Adrenal gland (tissue), 12 donors: ENCODE results near the gene KCNAB2. TPM values are rescaled to one million over a fixed set of nuclear protein-coding genes. Genes with fewer than 3 reads are reported as not detected.

Experiments used
- DNase-seq, 7 donors: peaks; one replicate each; pipeline ENCODE4 v3.0.0-alpha.2; 2019 to 2020
- H3K27ac ChIP-seq, 5 donors: fragments of 200-600 bp; sonication (generic) in 4 of 5; 1 replicate in 3 of 5; 2 replicates in 2 of 5; pipeline versions ENCODE4 v1.5.1 to v1.8.0; 2016 to 2020; ENCODE audit warnings: mild to moderate bottlenecking in 1 of 5
- H3K27me3 ChIP-seq: fragments of 200-600 bp; 2 replicates; pipeline ENCODE4 v1.8.0; 2021
- H3K36me3 ChIP-seq, 2 donors: fragments of 200-600 bp; replicated peaks in 1 of 2; 1 replicate in 1 of 2; 2 replicates in 1 of 2; pipeline versions ENCODE4 v1.5.1 to v1.8.0; 2018 to 2022
- H3K4me1 ChIP-seq, 2 donors: fragments of 200-600 bp; replicated peaks in 1 of 2; 1 replicate in 1 of 2; 2 replicates in 1 of 2; pipeline versions ENCODE4 v1.5.1 to v1.8.0; 2018 to 2021
- H3K4me3 ChIP-seq, 4 donors: fragments of 200-600 bp; sonication (generic) in 3 of 4; one replicate each; pipeline ENCODE4 v1.5.1; 2016 to 2018
- H3K9me3 ChIP-seq, 3 donors: fragments of 200-600 bp; sonication (generic) in 1 of 3; replicated peaks in 1 of 3; 1 replicate in 2 of 3; 2 replicates in 1 of 3; pipeline versions ENCODE4 v1.5.1 to v1.8.0; 2016 to 2021
- POLR2A ChIP-seq, 2 donors: fragments of 450-650 bp; IDR thresholded peaks; one replicate each; pipeline ENCODE4 v1.6.1; 2017; ENCODE audit warnings: antibody characterized with exemption in 2 of 2, mild to moderate bottlenecking in 2 of 2, moderate library complexity in 1 of 2
- WGBS, 4 donors: extraction: QIAGEN DNeasy Blood & Tissue Kit in 2 of 4; methylation state at CpG; one replicate each; pipeline versions ENCODE4 v1.1.5 to v1.1.7; 2013 to 2017; 5-methylcytosine and 5-hydroxymethylcytosine counted together
- intact Hi-C, 2 donors: fragments of 100-400 bp; cut with DNase I; formaldehyde crosslinking; loops; one replicate each; pipeline versions ENCODE4 v1.14.1 to v1.15.0; 2022 to 2023
- polyA plus RNA-seq, 3 donors: library from polyadenylated mRNA; stranded (reverse); fragments of 200-250 nt in 2 of 3; fragments of 350-450 nt in 1 of 3; fragmentation: Illumina TruSeq in 1 of 3; extraction: RNeasy Lipid Tissue Mini Kit (QIAGEN cat#74804) in 1 of 3; gene quantifications; one replicate each; pipeline ENCODE4 v1.2.3, GENCODE V29; 2013 to 2014
- total RNA-seq, 9 donors: library from RNA; depleted of rRNA in 4 of 9; stranded (reverse); fragments of >200 nt in 4 of 9; fragments of 120-200 nt in 1 of 9; fragmentation: NEBNext Ultra II Directional in 1 of 9; extraction: Animal tissue kit (Norgen Biotek cat#: 25700) in 1 of 9; gene quantifications; one replicate each; pipeline versions ENCODE4 v1.1.0 to v1.2.4, GENCODE V29; 2013 to 2023
- TF ChIP-seq, protein P1 (sequence below), 6 experiments: fragments of 450-650 bp in 4 of 6; fragments of 200-600 bp in 2 of 6; sonication (generic) in 1 of 6; IDR thresholded peaks; 1 replicate in 5 of 6; 2 replicates in 1 of 6; pipeline versions ENCODE4 v1.5.1 to v1.8.0; 2016 to 2021; ENCODE audit warnings: antibody characterized with exemption in 6 of 6, mild to moderate bottlenecking in 2 of 6, moderate library complexity in 1 of 6
- donor health status: healthy with polysubstance abuse.
- donor health status: Bipolar disorder and iron deficiency.
- donor health status: DM: yes; HTN: yes; CAD: no.
- donor health status: DM: no; HTN: no; CAD: no.
- donor health status: DM: no; HTN: no; CAD: no.
- donor health status: DM: yes; HTN: yes; CAD: no.

KCNAB2 gene
- total and polyA plus RNA-seq, 12 donors: 2.2 to 48.0 (median 16.8) TPM

- Histone ChIP-seq H3K27me3 (peaks cover 3% of the 10 kb centered on the region), H3K27ac (no peak overlapping the region), H3K4me1 (no peaks in the 10 kb centered on the region), H3K4me3 (no peak overlapping the region), H3K36me3 (no peaks in the 10 kb centered on the region), H3K9me3 (no peaks in the 10 kb centered on the region)
- TF ChIP-seq, protein P1, sequence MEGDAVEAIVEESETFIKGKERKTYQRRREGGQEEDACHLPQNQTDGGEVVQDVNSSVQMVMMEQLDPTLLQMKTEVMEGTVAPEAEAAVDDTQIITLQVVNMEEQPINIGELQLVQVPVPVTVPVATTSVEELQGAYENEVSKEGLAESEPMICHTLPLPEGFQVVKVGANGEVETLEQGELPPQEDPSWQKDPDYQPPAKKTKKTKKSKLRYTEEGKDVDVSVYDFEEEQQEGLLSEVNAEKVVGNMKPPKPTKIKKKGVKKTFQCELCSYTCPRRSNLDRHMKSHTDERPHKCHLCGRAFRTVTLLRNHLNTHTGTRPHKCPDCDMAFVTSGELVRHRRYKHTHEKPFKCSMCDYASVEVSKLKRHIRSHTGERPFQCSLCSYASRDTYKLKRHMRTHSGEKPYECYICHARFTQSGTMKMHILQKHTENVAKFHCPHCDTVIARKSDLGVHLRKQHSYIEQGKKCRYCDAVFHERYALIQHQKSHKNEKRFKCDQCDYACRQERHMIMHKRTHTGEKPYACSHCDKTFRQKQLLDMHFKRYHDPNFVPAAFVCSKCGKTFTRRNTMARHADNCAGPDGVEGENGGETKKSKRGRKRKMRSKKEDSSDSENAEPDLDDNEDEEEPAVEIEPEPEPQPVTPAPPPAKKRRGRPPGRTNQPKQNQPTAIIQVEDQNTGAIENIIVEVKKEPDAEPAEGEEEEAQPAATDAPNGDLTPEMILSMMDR (IDR thresholded peaks at IDR 0.05): no peak
- TF ChIP-seq POLR2A (IDR thresholded peaks at IDR 0.05): no peak
- intact Hi-C loops: no loop called here
- no peak for DNase-seq
- 60 to 85% (median 79%) methylated on average over 7 to 9 of the region's 9 CpGs for WGBS, 4 donors
Observed at GRCh38 chr1:6102532-6102845, 56.8 kb downstream of the KCNAB2 start.

- WGBS, 4 donors: 62 to 73% (median 67%) methylated on average over 11 to 22 of the region's 22 CpGs
Observed at GRCh38 chr1:6103111-6103853, 57.6 kb downstream of the KCNAB2 start.

GRCh38 chr1:6103854-6104530 is 58.3 kb downstream of the KCNAB2 start:
- no peak for DNase-seq

More at GRCh38 chr1:6103111-6103853, 57.6 kb downstream of the KCNAB2 start:
- peaks cover 3% of the 10 kb centered on the region for H3K27me3 ChIP-seq
- H3K27ac ChIP-seq: no peak overlapping the region
- H3K9me3 ChIP-seq: no peaks in the 10 kb centered on the region
- no peak for TF ChIP-seq POLR2A (IDR thresholded peaks at IDR 0.05)
- intact Hi-C loops: no loop called here
- H3K36me3 ChIP-seq: no peaks in the 10 kb centered on the region
- H3K4me3 ChIP-seq: no peak overlapping the region
- DNase-seq: no peak
- H3K4me1 ChIP-seq: no peaks in the 10 kb centered on the region

DNA sequence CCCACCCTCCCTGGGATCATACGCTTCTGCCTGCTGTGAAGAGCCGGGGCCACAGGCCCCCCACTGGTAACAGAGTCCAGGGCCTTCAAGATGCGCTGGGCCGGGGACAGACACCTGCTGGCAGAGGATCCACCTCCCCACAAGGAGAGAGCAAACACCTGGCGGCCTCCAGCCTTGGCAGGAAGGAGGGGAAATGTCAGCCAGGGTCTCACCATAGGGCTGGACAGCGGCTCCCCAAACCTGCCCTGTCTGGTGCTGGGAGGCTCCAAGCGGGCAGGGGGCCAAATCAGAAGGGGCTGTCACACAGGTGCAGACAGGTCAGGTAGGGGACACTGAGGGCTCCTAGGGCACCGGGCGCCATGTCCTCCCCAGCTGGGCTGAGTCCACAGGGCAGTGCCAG is 58.9 kb downstream of the KCNAB2 start:
- TF ChIP-seq POLR2A (IDR thresholded peaks at IDR 0.05): no peak
- TF ChIP-seq, protein P1 (IDR thresholded peaks at IDR 0.05): no peak
- H3K4me1 ChIP-seq: no peaks in the 10 kb centered on the region
- no peaks in the 10 kb centered on the region for H3K9me3 ChIP-seq
- WGBS, 4 donors: 40 to 85% (median 73%) methylated on average over 1 to 9 of the region's 9 CpGs
- no peak overlapping the region for H3K4me3 ChIP-seq
- DNase-seq: no peak
- H3K36me3 ChIP-seq: no peaks in the 10 kb centered on the region
- no peak overlapping the region for H3K27ac ChIP-seq
- intact Hi-C loops: no loop called here
- peaks cover 7% of the 10 kb centered on the region for H3K27me3 ChIP-seq

More at GRCh38 chr1:6103854-6104530, 58.3 kb downstream of the KCNAB2 start:
- no peak for TF ChIP-seq POLR2A (IDR thresholded peaks at IDR 0.05)
- TF ChIP-seq, protein P1 (IDR thresholded peaks at IDR 0.05): no peak
- H3K27ac ChIP-seq: no peak overlapping the region
- no peaks in the 10 kb centered on the region for H3K36me3 ChIP-seq
- intact Hi-C loops: no loop called here
- peaks cover 6% of the 10 kb centered on the region for H3K27me3 ChIP-seq
- H3K4me1 ChIP-seq: no peaks in the 10 kb centered on the region
- WGBS, 4 donors: 62 to 74% (median 70%) methylated on average over 13 of the region's 13 CpGs; no CpG with 5 or more reads in 1 of the 4 donors
- H3K9me3 ChIP-seq: no peaks in the 10 kb centered on the region
- H3K4me3 ChIP-seq: no peak overlapping the region
